ENCODE results near the gene TAGLN2.

Gene TAGLN2

GRCh38 chr1:159872891-159873290, 52.4 kb downstream of the TAGLN2 start:
- DNase-seq (ENCODE audit: low read depth) = no peak
- TF ChIP-seq, protein P1, sequence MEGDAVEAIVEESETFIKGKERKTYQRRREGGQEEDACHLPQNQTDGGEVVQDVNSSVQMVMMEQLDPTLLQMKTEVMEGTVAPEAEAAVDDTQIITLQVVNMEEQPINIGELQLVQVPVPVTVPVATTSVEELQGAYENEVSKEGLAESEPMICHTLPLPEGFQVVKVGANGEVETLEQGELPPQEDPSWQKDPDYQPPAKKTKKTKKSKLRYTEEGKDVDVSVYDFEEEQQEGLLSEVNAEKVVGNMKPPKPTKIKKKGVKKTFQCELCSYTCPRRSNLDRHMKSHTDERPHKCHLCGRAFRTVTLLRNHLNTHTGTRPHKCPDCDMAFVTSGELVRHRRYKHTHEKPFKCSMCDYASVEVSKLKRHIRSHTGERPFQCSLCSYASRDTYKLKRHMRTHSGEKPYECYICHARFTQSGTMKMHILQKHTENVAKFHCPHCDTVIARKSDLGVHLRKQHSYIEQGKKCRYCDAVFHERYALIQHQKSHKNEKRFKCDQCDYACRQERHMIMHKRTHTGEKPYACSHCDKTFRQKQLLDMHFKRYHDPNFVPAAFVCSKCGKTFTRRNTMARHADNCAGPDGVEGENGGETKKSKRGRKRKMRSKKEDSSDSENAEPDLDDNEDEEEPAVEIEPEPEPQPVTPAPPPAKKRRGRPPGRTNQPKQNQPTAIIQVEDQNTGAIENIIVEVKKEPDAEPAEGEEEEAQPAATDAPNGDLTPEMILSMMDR (IDR thresholded peaks at IDR 0.05; ENCODE audit: control insufficient read depth, extremely low read depth, insufficient read depth) = no peak
- H3K4me3 ChIP-seq (ENCODE audit: low read depth, low read length) = no peak overlapping the region

GRCh38 chr1:159870704-159871103, 54.6 kb downstream of the TAGLN2 start:
- H3K4me3 ChIP-seq (ENCODE audit: low read depth, low read length) = no peak overlapping the region
- TF ChIP-seq, protein P1 (IDR thresholded peaks at IDR 0.05; ENCODE audit: control insufficient read depth, extremely low read depth, insufficient read depth) = no peak
- no peak for DNase-seq (ENCODE audit: low read depth)

GRCh38 chr1:159869607-159870006, 55.7 kb downstream of the TAGLN2 start:
- no peak for DNase-seq (ENCODE audit: low read depth)
- TF ChIP-seq, protein P1 (IDR thresholded peaks at IDR 0.05; ENCODE audit: control insufficient read depth, extremely low read depth, insufficient read depth) = no peak
- no peak overlapping the region for H3K4me3 ChIP-seq (ENCODE audit: low read depth, low read length)

DNA sequence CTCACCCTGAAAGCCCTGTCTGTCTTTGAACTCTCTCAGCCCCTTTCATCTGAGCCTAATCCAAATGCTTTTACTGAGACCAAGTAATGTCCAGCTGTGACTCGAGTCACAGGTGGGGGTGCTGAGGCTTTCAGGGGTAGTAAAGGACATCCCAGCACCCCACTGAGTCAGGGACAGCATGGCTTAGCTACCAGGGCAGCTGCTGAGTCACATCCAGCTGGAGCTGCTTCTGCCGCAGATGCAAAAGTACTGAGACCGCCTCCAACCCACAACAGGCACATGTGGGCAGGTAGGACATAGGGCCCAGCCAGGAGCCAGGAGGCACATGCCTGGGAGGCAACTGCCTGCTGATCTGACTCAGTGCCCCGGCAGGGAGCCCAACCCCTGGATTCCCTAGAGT, 56.1 kb downstream of the TAGLN2 start:
- TF ChIP-seq, protein P1 (IDR thresholded peaks at IDR 0.05; ENCODE audit: control insufficient read depth, extremely low read depth, insufficient read depth) = no peak
- no peak overlapping the region for H3K4me3 ChIP-seq (ENCODE audit: low read depth, low read length)
- DNase-seq (ENCODE audit: low read depth) = no peak

- TF ChIP-seq, protein P1 (IDR thresholded peaks at IDR 0.05; ENCODE audit: control insufficient read depth, extremely low read depth, insufficient read depth) = no peak
- no peak overlapping the region for H3K4me3 ChIP-seq (ENCODE audit: low read depth, low read length)
- DNase-seq (ENCODE audit: low read depth) = no peak
These were observed 56.5 kb downstream of the TAGLN2 start for GRCh38 chr1:159868766-159869165.
